Suppressor macrophage treated with lipopolysaccharide for 4 hours (primary cell): Measurements from ENCODE around the gene BNC2.

Experiments
- DNase-seq: peaks from one replicate; pipeline ENCODE4 v3.0.0-alpha.2; 2020

BNC2 gene

GRCh38 chr9:16396389-16396788, 474.1 kb downstream of the BNC2 start:
- DNase-seq = no peak

- no peak for DNase-seq
Measured at GRCh38 chr9:16391369-16391768, 479.1 kb downstream of the BNC2 start.

GRCh38 chr9:16387382-16387781, 483.1 kb downstream of the BNC2 start:
- DNase-seq = no peak

GRCh38 chr9:16386827-16387077, 483.7 kb downstream of the BNC2 start:
- no peak for DNase-seq

- peak; percentile 32 for DNase-seq
Measured at GRCh38 chr9:16386007-16386826, 484.3 kb downstream of the BNC2 start.

GRCh38 chr9:16385590-16385989, 484.9 kb downstream of the BNC2 start:
- DNase-seq = no peak

- DNase-seq = no peak
Measured at GRCh38 chr9:16384993-16385392, 485.5 kb downstream of the BNC2 start.

GRCh38 chr9:16377311-16377710, 493.2 kb downstream of the BNC2 start:
- no peak for DNase-seq

GRCh38 chr9:16371306-16371705, 499.2 kb downstream of the BNC2 start:
- DNase-seq = no peak

- no peak for DNase-seq
Measured at GRCh38 chr9:16370647-16371046, 499.8 kb downstream of the BNC2 start.

- DNase-seq = no peak
Measured at GRCh38 chr9:16369427-16369826, 501.0 kb downstream of the BNC2 start.

- DNase-seq = no peak
Measured at GRCh38 chr9:16368237-16369087, 502.0 kb downstream of the BNC2 start.

- DNase-seq = no peak
Measured at GRCh38 chr9:16367605-16368231, 502.8 kb downstream of the BNC2 start.

GRCh38 chr9:16364347-16364746, 506.1 kb downstream of the BNC2 start:
- DNase-seq = no peak

GRCh38 chr9:16363916-16364315, 506.6 kb downstream of the BNC2 start:
- DNase-seq = no peak

GRCh38 chr9:16363073-16363781, 507.2 kb downstream of the BNC2 start:
- no peak for DNase-seq

- no peak for DNase-seq
Measured at GRCh38 chr9:16361939-16362338, 508.5 kb downstream of the BNC2 start.

- no peak for DNase-seq
Measured at GRCh38 chr9:16361118-16361517, 509.4 kb downstream of the BNC2 start.

GRCh38 chr9:16360247-16360646, 510.2 kb downstream of the BNC2 start:
- no peak for DNase-seq
